H1 (cell line): ENCODE data around the gene DTX4. TPM values are rescaled to one million over a fixed set of nuclear protein-coding genes. Genes with fewer than 3 reads are reported as not detected.
A peak's percentile ranks its signal among the peaks of the same experiment; 100 is the strongest.

Experiments
- CTCF ChIA-PET: fragments of 300-600 bp; sonication (Branson Sonifier 250); formaldehyde crosslinking; loops from one replicate; lab custom pipeline; 2021; ENCODE audit not compliant: partially characterized antibody; lab: Charles Lee
- POLR2A ChIA-PET: fragments of 300-600 bp; sonication (Branson Sonifier 250); formaldehyde crosslinking; loops from one replicate; lab custom pipeline; 2021; ENCODE audit warnings: inconsistent platforms; ENCODE audit not compliant: partially characterized antibody; lab: Charles Lee
- DNase-seq, 2 experiments: peaks; one replicate each; pipeline versions ENCODE4 v3.0.0 to v3.0.0-alpha.2; 2010 to 2022; ENCODE audit warnings: low spot score in 2 of 2, low read depth in 1 of 2, mixed read lengths in 1 of 2
- FAIRE-seq: peaks from 2 replicates; lab custom pipeline; 2011; peaks lifted over from hg19 to GRCh38; lab: Jason Lieb, UNC
- H2AFZ ChIP-seq: 2 replicates; pipeline ENCODE4 v1.8.1; 2012; ENCODE audit warnings: low read length, inconsistent platforms
- H2AK5ac ChIP-seq: 2 replicates; pipeline ENCODE4 v1.6.1; 2013; ENCODE audit warnings: low read depth, low read length
- H2BK120ac ChIP-seq: replicated peaks from 2 replicates; pipeline ENCODE3; 2013; ENCODE audit warnings: low read depth, low read length, inconsistent platforms
- H2BK12ac ChIP-seq: 2 replicates; pipeline ENCODE4 v1.6.1; 2013; ENCODE audit warnings: low read depth, low read length
- H2BK15ac ChIP-seq: 2 replicates; pipeline ENCODE4 v1.6.1; 2013; ENCODE audit warnings: low read length
- H2BK20ac ChIP-seq: 2 replicates; pipeline ENCODE4 v1.6.1; 2013; ENCODE audit warnings: low read length
- H2BK5ac ChIP-seq: 2 replicates; pipeline ENCODE4 v1.6.1; 2013; ENCODE audit warnings: low read depth, low read length
- H3K14ac ChIP-seq: 2 replicates; pipeline ENCODE4 v1.6.1; 2013; ENCODE audit warnings: inconsistent platforms; ENCODE audit not compliant: insufficient read length
- H3K18ac ChIP-seq: 2 replicates; pipeline ENCODE4 v1.6.1; 2013; ENCODE audit warnings: low read length; ENCODE audit errors: extremely low read depth
- H3K23ac ChIP-seq: 2 replicates; pipeline ENCODE4 v1.6.1; 2013; ENCODE audit warnings: inconsistent platforms; ENCODE audit not compliant: insufficient read length
- H3K23me2 ChIP-seq: 2 replicates; pipeline ENCODE4 v1.6.1; 2013; ENCODE audit warnings: low read depth, low read length
- H3K27ac ChIP-seq: 2 replicates; pipeline ENCODE4 v1.6.1; 2011; ENCODE audit warnings: low read depth, low read length, inconsistent platforms
- H3K27me3 ChIP-seq, 4 experiments: replicated peaks in 1 of 4; 1 replicate in 1 of 4; 2 replicates in 3 of 4; pipeline versions ENCODE4 v1.6.1 to v1.8.1; 2011 to 2013; ENCODE audit warnings: low read length in 3 of 4, mild to moderate bottlenecking in 3 of 4, inconsistent platforms in 2 of 4, mixed read lengths in 2 of 4, moderate library complexity in 1 of 4; ENCODE audit not compliant: control insufficient read depth in 3 of 4, insufficient read depth in 3 of 4; ENCODE audit errors: extremely low read depth in 1 of 4
- H3K36me3 ChIP-seq, 4 experiments: 2 replicates each; pipeline versions ENCODE4 v1.6.1 to v1.8.1; 2011 to 2013; ENCODE audit warnings: mild to moderate bottlenecking in 4 of 4, low read length in 3 of 4, moderate library complexity in 2 of 4, control low read depth in 1 of 4, inconsistent platforms in 1 of 4; ENCODE audit not compliant: insufficient read depth in 4 of 4, control insufficient read depth in 2 of 4
- H3K4ac ChIP-seq: replicated peaks from 2 replicates; pipeline ENCODE3; 2013; ENCODE audit warnings: low read length, low read depth, mixed read lengths, inconsistent platforms; ENCODE audit not compliant: insufficient read length
- H3K4me1 ChIP-seq, 4 experiments: replicated peaks in 1 of 4; 1 replicate in 1 of 4; 2 replicates in 3 of 4; pipeline versions ENCODE4 v1.6.1 to v1.8.1; 2011 to 2013; ENCODE audit warnings: low read length in 3 of 4, inconsistent platforms in 2 of 4, mixed read lengths in 1 of 4; ENCODE audit not compliant: insufficient read depth in 4 of 4, control insufficient read depth in 3 of 4
- H3K4me2 ChIP-seq, 2 experiments: 2 replicates each; pipeline versions ENCODE4 v1.6.1 to v1.8.1; 2011 to 2013; ENCODE audit warnings: low read depth in 2 of 2, low read length in 2 of 2, control low read depth in 1 of 2, inconsistent platforms in 1 of 2, mild to moderate bottlenecking in 1 of 2; ENCODE audit not compliant: insufficient read depth in 1 of 2
- H3K4me3 ChIP-seq, 4 experiments: fragments of 200-600, 300-600 bp in 1 of 4; sonication (generic), shearing (Covaris generic), sonication (Bioruptor Twin) in 1 of 4; 2 replicates each; pipeline versions ENCODE4 v1.5.1 to v1.8.1; 2011 to 2016; ENCODE audit warnings: low read length in 4 of 4, low read depth in 3 of 4, control low read depth in 2 of 4, inconsistent platforms in 2 of 4, mild to moderate bottlenecking in 2 of 4, mixed read lengths in 1 of 4, moderate library complexity in 1 of 4; ENCODE audit not compliant: insufficient read depth in 2 of 4; ENCODE audit errors: extremely low read depth in 1 of 4
- H3K56ac ChIP-seq: replicated peaks from 2 replicates; pipeline ENCODE3; 2013; ENCODE audit warnings: low read depth, mild to moderate bottlenecking, mixed read lengths, low read length, inconsistent platforms; ENCODE audit not compliant: insufficient read length
- H3K79me1 ChIP-seq: 2 replicates; pipeline ENCODE4 v1.6.1; 2013; ENCODE audit warnings: low read depth, low read length, control low read depth
- H3K79me2 ChIP-seq, 2 experiments: 2 replicates each; pipeline versions ENCODE4 v1.6.1 to v1.8.1; 2012 to 2013; ENCODE audit warnings: low read length in 2 of 2, mild to moderate bottlenecking in 2 of 2, inconsistent platforms in 1 of 2; ENCODE audit not compliant: insufficient read depth in 2 of 2, control insufficient read depth in 1 of 2
- H3K9ac ChIP-seq, 4 experiments: replicated peaks in 1 of 4; 1 replicate in 1 of 4; 2 replicates in 3 of 4; pipeline versions ENCODE4 v1.6.1 to v1.8.1; 2011 to 2013; ENCODE audit warnings: low read depth in 3 of 4, low read length in 3 of 4, control low read depth in 2 of 4, mild to moderate bottlenecking in 2 of 4, moderate library complexity in 2 of 4, inconsistent platforms in 1 of 4; ENCODE audit errors: extremely low read depth in 1 of 4
- H3K9me3 ChIP-seq, 2 experiments: 2 replicates each; pipeline versions ENCODE4 v1.6.1 to v1.8.1; 2012 to 2013; ENCODE audit warnings: mild to moderate bottlenecking in 2 of 2, moderate library complexity in 2 of 2, control low read depth in 1 of 2, inconsistent platforms in 1 of 2, low read depth in 1 of 2, low read length in 1 of 2, mixed read lengths in 1 of 2; ENCODE audit not compliant: insufficient read depth in 2 of 2
- H4K20me1 ChIP-seq, 2 experiments: replicated peaks in 1 of 2; 2 replicates each; pipeline versions ENCODE3 to v1.8.1; 2011 to 2013; ENCODE audit warnings: inconsistent platforms in 2 of 2, low read length in 2 of 2, mild to moderate bottlenecking in 1 of 2; ENCODE audit not compliant: insufficient read depth in 2 of 2, control insufficient read depth in 1 of 2
- H4K5ac ChIP-seq: 2 replicates; pipeline ENCODE4 v1.6.1; 2013; ENCODE audit warnings: low read length, low read depth, mixed read lengths, inconsistent platforms; ENCODE audit not compliant: insufficient read length
- H4K8ac ChIP-seq: 2 replicates; pipeline ENCODE4 v1.8.0; 2013; ENCODE audit warnings: mild to moderate bottlenecking, moderate library complexity, low read length, inconsistent platforms; ENCODE audit not compliant: insufficient read depth; ENCODE audit errors: extremely low read depth
- H4K91ac ChIP-seq: replicated peaks from 2 replicates; pipeline ENCODE3; 2013; ENCODE audit warnings: low read length, mixed read lengths, inconsistent platforms; ENCODE audit not compliant: insufficient read length
- ATF2 ChIP-seq: IDR thresholded peaks from 2 replicates; pipeline ENCODE4 v1.6.1; 2012; ENCODE audit warnings: low read length, inconsistent platforms
- EP300 ChIP-seq, 2 experiments: IDR thresholded peaks; 1 replicate in 1 of 2; 2 replicates in 1 of 2; pipeline ENCODE4 v1.6.1; 2011 to 2012; ENCODE audit warnings: low read depth in 2 of 2, low read length in 2 of 2, mild to moderate bottlenecking in 2 of 2, borderline replicate concordance in 1 of 2, inconsistent platforms in 1 of 2, moderate library complexity in 1 of 2
- GTF2F1 ChIP-seq: IDR thresholded peaks from 2 replicates; pipeline ENCODE4 v1.6.1; 2012; ENCODE audit warnings: low read depth, low read length, improper control_type of control experiment, borderline replicate concordance
- JUN ChIP-seq: IDR thresholded peaks from 2 replicates; pipeline ENCODE4 v1.6.1; 2011; ENCODE audit warnings: low read depth, mild to moderate bottlenecking, improper control_type of control experiment, low read length
- KDM5A ChIP-seq: fragments of 200-600 bp; IDR thresholded peaks from 2 replicates; pipeline ENCODE4 v1.7.1; 2012; ENCODE audit warnings: mild to moderate bottlenecking, low read length, inconsistent platforms, mixed read lengths
- POU5F1 ChIP-seq: IDR thresholded peaks from 2 replicates; pipeline ENCODE4 v1.6.1; 2011; ENCODE audit warnings: low read depth, mild to moderate bottlenecking, low read length, moderate library complexity
- SAP30 ChIP-seq: fragments of 300-600 bp; sonication (generic); IDR thresholded peaks from 2 replicates; pipeline ENCODE4 v1.7.1; 2012; ENCODE audit warnings: low read length, moderate library complexity, mild to moderate bottlenecking, inconsistent platforms; ENCODE audit not compliant: insufficient read depth, insufficient replicate concordance
- SP2 ChIP-seq: IDR thresholded peaks from 2 replicates; pipeline ENCODE4 v1.6.1; 2012; ENCODE audit warnings: mild to moderate bottlenecking, low read length, inconsistent platforms
- SP4 ChIP-seq: IDR thresholded peaks from 2 replicates; pipeline ENCODE4 v1.6.1; 2012; ENCODE audit warnings: low read length, inconsistent platforms
- SRF ChIP-seq: IDR thresholded peaks from 2 replicates; pipeline ENCODE4 v1.6.1; 2011; ENCODE audit warnings: mild to moderate bottlenecking, low read depth, low read length, moderate library complexity
- TAF1 ChIP-seq: IDR thresholded peaks from 2 replicates; pipeline ENCODE4 v1.6.1; 2011; ENCODE audit warnings: mild to moderate bottlenecking, low read depth, low read length
- TAF7 ChIP-seq: optimal IDR thresholded peaks from 2 replicates; pipeline ENCODE3; 2011; ENCODE audit warnings: low read depth, mild to moderate bottlenecking, inconsistent platforms, low read length, moderate library complexity, borderline replicate concordance
- TEAD4 ChIP-seq: IDR thresholded peaks from 2 replicates; pipeline ENCODE4 v1.6.1; 2012; ENCODE audit warnings: low read depth, low read length, inconsistent platforms, mixed read lengths
- WGBS, 2 experiments: shearing (Covaris generic) in 1 of 2; methylation state at CpG; one replicate each; pipeline versions ENCODE4 v1.1.6 to v1.1.7; 2013 to 2015; ENCODE audit warnings: low lambda C conversion rate in 2 of 2, mixed read lengths in 2 of 2, inconsistent platforms in 1 of 2, low coverage in 1 of 2, missing lambda C conversion rate in 1 of 2; ENCODE audit not compliant: insufficient replicate concordance in 2 of 2, insufficient coverage in 1 of 2, insufficient read length in 1 of 2; ENCODE audit errors: extremely low coverage in 1 of 2, missing lambda C conversion rate in 1 of 2; 5-methylcytosine and 5-hydroxymethylcytosine counted together
- polyA plus RNA-seq, 7 experiments: library from polyadenylated mRNA; depleted of rRNA in 3 of 7; stranded (reverse) in 5 of 7; unstranded in 2 of 7; fragments of >200 nt in 5 of 7; fragments of 200-250 nt in 2 of 7; gene quantifications; 1 replicate in 5 of 7; 2 replicates in 1 of 7; 4 replicates in 1 of 7; pipeline versions ENCODE4 v1.2.1 to v1.2.3, GENCODE V29; 2011 to 2013; ENCODE audit warnings: missing spikeins in 2 of 7, mixed read lengths in 2 of 7
- total RNA-seq: library from RNA; stranded (reverse); fragmentation: NEBNext Ultra II Directional; extraction: Animal tissue kit (Norgen Biotek cat#: 25700); gene quantifications from 2 replicates; pipeline ENCODE4 v1.2.1, GENCODE V29; 2021

The DTX4 gene
- total and polyA plus RNA-seq, 2 of the 8 experiments (the other 6 are each of a cell fraction or from before 2014, with no cell fraction given) = 5.1 to 18.8 TPM

DNA sequence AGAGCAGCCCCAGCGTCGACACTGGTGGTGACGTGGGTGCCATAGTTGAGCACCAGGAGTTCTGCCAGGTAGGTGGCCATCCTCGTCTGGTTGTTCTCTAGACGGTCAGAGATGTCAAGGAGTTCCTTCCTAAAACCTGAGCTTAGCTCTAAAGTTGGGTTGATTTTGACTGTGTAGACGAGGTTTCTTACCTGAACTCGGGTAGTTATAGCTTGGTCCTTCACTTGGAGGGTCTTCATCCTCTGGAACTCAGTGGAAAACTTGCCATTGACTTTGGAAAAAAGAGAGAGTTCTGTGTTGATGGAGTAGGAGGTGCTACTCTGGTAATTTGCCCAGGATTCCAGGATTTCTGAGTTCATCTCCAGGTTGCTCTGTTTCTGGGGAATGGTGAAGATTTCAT lies 40.3 kb downstream of the DTX4 start:
- Histone ChIP-seq H2BK120ac (no peak overlapping the region), H2BK5ac (no peak overlapping the region), H3K4me2 (no peak overlapping the region), H3K27ac (no peak overlapping the region), H3K4me1 (peaks cover 0 to 2% (median 0%) of the 10 kb centered on the region in 4 experiments; a peak in 1 of 7 replicates), H3K23ac (no peak overlapping the region), H2BK12ac (no peak overlapping the region), H3K9me3 (no peaks in the 10 kb centered on the region), H4K91ac (no peak overlapping the region), H3K79me2 (no peaks in the 10 kb centered on the region), H2AK5ac (no peak overlapping the region), H3K4me3 (no peak overlapping the region), H3K4ac (no peak overlapping the region), H4K5ac (no peak overlapping the region), H3K23me2 (no peaks in the 10 kb centered on the region), H3K79me1 (no peaks in the 10 kb centered on the region), H4K20me1 (no peaks in the 10 kb centered on the region), H3K27me3 (no peaks in the 10 kb centered on the region), H2BK20ac (no peak overlapping the region), H3K18ac (no peak overlapping the region), H4K8ac (peak overlapping the region; percentile 35; the same call in 1 of the 2 replicates), H3K36me3 (no peaks in the 10 kb centered on the region), H3K9ac (no peak overlapping the region), H3K56ac (no peak overlapping the region), H2BK15ac (no peak overlapping the region), H3K14ac (no peak overlapping the region), H2AFZ (no peak overlapping the region)
- CTCF ChIA-PET = interaction anchor here (1.4 to 3.1 kb wide), 2 partner anchors 11 to 217 kb away, joined by 4 to 10 read pairs; no protein-coding TSS in a partner anchor
- POLR2A ChIA-PET = no interaction called here
- TF ChIP-seq TEAD4 (no peak), KDM5A (no peak), SP2 (no peak), SP4 (no peak), POU5F1 (no peak), TAF7 (no peak), TAF1 (no peak), SRF (no peak), EP300 (IDR thresholded peaks at IDR 0.05; ENCODE audit: borderline replicate concordance in 1 of 2, low read depth in 2 of 2, low read length in 2 of 2) (no peak), ATF2 (no peak), SAP30 (no peak), JUN (no peak), GTF2F1 (no peak)
- 88% methylated on average over 3 of the region's 7 CpGs; no CpG with 5 or more reads in 1 of the 2 experiments for WGBS, 2 experiments
- FAIRE-seq (no peak), DNase-seq (no peak)
